Endothelial cell of umbilical vein (primary cell): ENCODE results near the gene POGK. TPM values are rescaled to one million over a fixed set of nuclear protein-coding genes. Genes with fewer than 3 reads are reported as not detected.

ENCODE experiments used
- BruUV-seq: library from RNA; stranded (reverse); fragments of 400-500 nt; replicated peaks from 2 replicates; lab custom pipeline; 2021; lab: Mats Ljungman, UMichigan
- CTCF ChIA-PET: fragments of 300-600, 350-600 bp; sonication (Branson Sonifier 250); formaldehyde crosslinking; loops from one replicate; lab custom pipeline; 2021; ENCODE audit warnings: antibody characterized with exemption, inconsistent platforms; lab: Charles Lee
- POLR2A ChIA-PET: fragments of 300-600, 350-600 bp; sonication (Branson Sonifier 250); formaldehyde crosslinking; loops from one replicate; lab custom pipeline; 2021; ENCODE audit warnings: antibody characterized with exemption, inconsistent platforms; lab: Charles Lee
- DNase-seq: peaks from one replicate; pipeline ENCODE4 v3.0.0-alpha.2; 2011; ENCODE audit warnings: low read depth, low spot score
- FAIRE-seq: peaks from 2 replicates; lab custom pipeline; 2011; peaks lifted over from hg19 to GRCh38; lab: Jason Lieb, UNC
- H2AFZ ChIP-seq: 2 replicates; pipeline ENCODE4 v1.6.0; 2012; ENCODE audit warnings: low read depth, low read length, control low read depth, inconsistent platforms
- H3K27ac ChIP-seq: 2 replicates; pipeline ENCODE4 v1.5.1; 2011; ENCODE audit warnings: low read depth, mild to moderate bottlenecking, control low read depth, low read length, moderate library complexity; ENCODE audit not compliant: insufficient read depth
- H3K27me3 ChIP-seq, 2 experiments: 2 replicates each; pipeline versions ENCODE4 v1.6.0 to v1.6.1; 2011; ENCODE audit warnings: low read length in 2 of 2, mixed read lengths in 1 of 2; ENCODE audit not compliant: control insufficient read depth in 2 of 2, insufficient read depth in 2 of 2
- H3K36me3 ChIP-seq, 2 experiments: 2 replicates in 1 of 2; 3 replicates in 1 of 2; pipeline ENCODE4 v1.5.1; 2011; ENCODE audit warnings: low read length in 2 of 2, mild to moderate bottlenecking in 1 of 2, moderate library complexity in 1 of 2; ENCODE audit not compliant: control insufficient read depth in 2 of 2, insufficient read depth in 2 of 2; ENCODE audit errors: extremely low read depth in 1 of 2
- H3K4me1 ChIP-seq: 3 replicates; pipeline ENCODE4 v1.5.1; 2011; ENCODE audit warnings: mild to moderate bottlenecking, low read length; ENCODE audit not compliant: control insufficient read depth, insufficient read depth; ENCODE audit errors: extremely low read depth
- H3K4me2 ChIP-seq: 2 replicates; pipeline ENCODE4 v1.6.1; 2011; ENCODE audit warnings: low read length, control low read depth, mixed read lengths; ENCODE audit not compliant: insufficient read depth
- H3K4me3 ChIP-seq, 3 experiments: fragments of 200-600 bp in 1 of 3; sonication (generic), shearing (Covaris generic) in 1 of 3; replicated peaks in 1 of 3; 2 replicates each; pipeline ENCODE4 v1.5.1; 2011 to 2016; ENCODE audit warnings: control low read depth in 3 of 3, low read length in 3 of 3, mild to moderate bottlenecking in 2 of 3, inconsistent platforms in 1 of 3, low read depth in 1 of 3, moderate library complexity in 1 of 3; ENCODE audit not compliant: insufficient read depth in 1 of 3
- H3K79me2 ChIP-seq: 2 replicates; pipeline ENCODE4 v1.6.0; 2012; ENCODE audit warnings: low read length, inconsistent platforms; ENCODE audit not compliant: control insufficient read depth, insufficient read depth
- H3K9ac ChIP-seq: replicated peaks from 2 replicates; pipeline ENCODE3; 2011; ENCODE audit warnings: low read length, control low read depth; ENCODE audit not compliant: insufficient read depth; ENCODE audit errors: extremely low read depth
- H3K9me1 ChIP-seq: replicated peaks from 3 replicates; pipeline ENCODE4 v1.6.0; 2011; ENCODE audit warnings: mild to moderate bottlenecking, low read length; ENCODE audit not compliant: control insufficient read depth, insufficient read depth; ENCODE audit errors: extremely low read depth
- H3K9me3 ChIP-seq: replicated peaks from 2 replicates; pipeline ENCODE4 v1.5.1; 2012; ENCODE audit warnings: low read length, inconsistent platforms; ENCODE audit not compliant: control insufficient read depth, insufficient read depth
- H4K20me1 ChIP-seq: replicated peaks from 2 replicates; pipeline ENCODE3; 2011; ENCODE audit warnings: mild to moderate bottlenecking, low read length; ENCODE audit not compliant: control insufficient read depth, insufficient read depth; ENCODE audit errors: extremely low read depth
- EZH2 ChIP-seq: IDR thresholded peaks from 2 replicates; pipeline ENCODE4 v1.6.1; 2012; ENCODE audit warnings: borderline replicate concordance, low read depth, mild to moderate bottlenecking, moderate library complexity, low read length, inconsistent platforms; ENCODE audit not compliant: severe bottlenecking
- FOS ChIP-seq: IDR thresholded peaks from 2 replicates; pipeline ENCODE4 v1.6.1; 2011; ENCODE audit warnings: mild to moderate bottlenecking, low read length, moderate library complexity, borderline replicate concordance; ENCODE audit not compliant: insufficient read depth
- GATA2 ChIP-seq: IDR thresholded peaks from 2 replicates; pipeline ENCODE4 v1.7.0; 2011; ENCODE audit warnings: low read depth, mild to moderate bottlenecking, moderate library complexity, mixed read lengths, low read length; ENCODE audit not compliant: insufficient read length, insufficient read depth
- JUN ChIP-seq: IDR thresholded peaks from 2 replicates; pipeline ENCODE4 v1.6.1; 2011; ENCODE audit warnings: borderline replicate concordance, low read depth; ENCODE audit not compliant: insufficient read length, insufficient read depth
- MYC ChIP-seq: IDR thresholded peaks from one replicate; pipeline ENCODE4 v1.6.1; 2011; ENCODE audit warnings: mild to moderate bottlenecking, low read depth, low read length
- POLR2A ChIP-seq: IDR thresholded peaks from 2 replicates; pipeline ENCODE4 v1.6.1; 2012; ENCODE audit warnings: low read depth, mild to moderate bottlenecking, control low read depth, low read length
- POLR2AphosphoS5 ChIP-seq: IDR thresholded peaks from 2 replicates; pipeline ENCODE4 v1.6.1; 2012; ENCODE audit warnings: low read depth, mild to moderate bottlenecking, control low read depth, low read length, moderate library complexity; ENCODE audit not compliant: insufficient read depth
- dilution Hi-C: fragments of 300-500 bp; cut with MboI; formaldehyde crosslinking; loops from one replicate; pipeline ENCODE4 v1.15.0; 2019; ENCODE audit warnings: low sequenced_read_pairs; ENCODE audit not compliant: extremely low pct_ligation_motif_present
- intact Hi-C: fragments of 100-400 bp; cut with micrococcal nuclease; formaldehyde crosslinking; loops from one replicate; pipeline ENCODE4 v1.10.0; 2022
- polyA plus RNA-seq, 4 experiments: library from polyadenylated mRNA; depleted of rRNA in 3 of 4; stranded (reverse) in 3 of 4; unstranded in 1 of 4; fragments of >200 nt; gene quantifications; 2 replicates each; pipeline versions ENCODE4 v1.2.1 to v1.2.3, GENCODE V29; 2011 to 2012; ENCODE audit warnings: missing spikeins in 1 of 4
- total RNA-seq: library from RNA; stranded (reverse); gene quantifications from 2 replicates; pipeline ENCODE4 v1.2.3, GENCODE V29; 2021
- TF ChIP-seq, protein P1 (sequence below), 2 donors: IDR thresholded peaks; 1 replicate in 1 of 2; 2 replicates in 1 of 2; pipeline ENCODE4 v1.5.1; 2011; ENCODE audit warnings: low read length in 2 of 2, mild to moderate bottlenecking in 2 of 2, moderate library complexity in 2 of 2, control low read depth in 1 of 2, inconsistent platforms in 1 of 2, low read depth in 1 of 2; ENCODE audit not compliant: insufficient read depth in 1 of 2; ENCODE audit errors: extremely low read depth in 1 of 2
- TF ChIP-seq, protein P2 (sequence below): IDR thresholded peaks from 2 replicates; pipeline ENCODE4 v1.6.1; 2011; ENCODE audit not compliant: insufficient read depth, insufficient read length

POGK gene
- total and polyA plus RNA-seq, 2 donors (not counting 3 experiments of a cell fraction or from before 2014, with no cell fraction given): 12.5 to 31.8 TPM

DNA sequence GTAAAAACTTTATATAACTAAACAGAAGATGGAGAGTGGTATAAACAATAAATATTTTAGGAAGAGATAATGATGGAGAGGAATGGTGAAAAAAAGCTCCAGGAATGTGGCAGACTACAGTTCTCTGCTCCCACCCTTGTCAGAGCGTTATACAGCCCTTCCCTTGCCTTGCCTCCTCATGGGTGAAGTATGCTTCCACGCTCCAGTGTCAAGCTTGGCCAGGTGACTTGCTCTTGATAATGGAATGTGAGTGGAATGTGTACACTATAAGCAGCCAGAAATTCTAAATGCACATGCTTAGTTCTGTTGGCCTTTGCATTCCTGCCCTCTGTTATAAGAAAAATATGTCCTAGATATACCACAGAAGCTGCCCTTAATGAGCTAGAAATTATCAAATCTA is 24.7 kb upstream of the POGK start:
- ChIA-PET CTCF (interaction anchor here (0.7 kb wide), 1 partner anchor 901 kb away, joined by 3 read pairs; no protein-coding TSS in a partner anchor), POLR2A (no interaction called here)
- H3K4me3 ChIP-seq: no peak overlapping the region
- dilution Hi-C loops: no loop called here
- TF ChIP-seq MYC (no peak), JUN (no peak), FOS (no peak), EZH2 (no peak), POLR2A (no peak), GATA2 (no peak), POLR2AphosphoS5 (no peak)
- TF ChIP-seq, protein P1, sequence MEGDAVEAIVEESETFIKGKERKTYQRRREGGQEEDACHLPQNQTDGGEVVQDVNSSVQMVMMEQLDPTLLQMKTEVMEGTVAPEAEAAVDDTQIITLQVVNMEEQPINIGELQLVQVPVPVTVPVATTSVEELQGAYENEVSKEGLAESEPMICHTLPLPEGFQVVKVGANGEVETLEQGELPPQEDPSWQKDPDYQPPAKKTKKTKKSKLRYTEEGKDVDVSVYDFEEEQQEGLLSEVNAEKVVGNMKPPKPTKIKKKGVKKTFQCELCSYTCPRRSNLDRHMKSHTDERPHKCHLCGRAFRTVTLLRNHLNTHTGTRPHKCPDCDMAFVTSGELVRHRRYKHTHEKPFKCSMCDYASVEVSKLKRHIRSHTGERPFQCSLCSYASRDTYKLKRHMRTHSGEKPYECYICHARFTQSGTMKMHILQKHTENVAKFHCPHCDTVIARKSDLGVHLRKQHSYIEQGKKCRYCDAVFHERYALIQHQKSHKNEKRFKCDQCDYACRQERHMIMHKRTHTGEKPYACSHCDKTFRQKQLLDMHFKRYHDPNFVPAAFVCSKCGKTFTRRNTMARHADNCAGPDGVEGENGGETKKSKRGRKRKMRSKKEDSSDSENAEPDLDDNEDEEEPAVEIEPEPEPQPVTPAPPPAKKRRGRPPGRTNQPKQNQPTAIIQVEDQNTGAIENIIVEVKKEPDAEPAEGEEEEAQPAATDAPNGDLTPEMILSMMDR (IDR thresholded peaks at IDR 0.05; ENCODE audit: extremely low read depth in 1 of 2, insufficient read depth in 1 of 2, low read depth in 1 of 2, low read length in 2 of 2): no peak
- TF ChIP-seq, protein P2, sequence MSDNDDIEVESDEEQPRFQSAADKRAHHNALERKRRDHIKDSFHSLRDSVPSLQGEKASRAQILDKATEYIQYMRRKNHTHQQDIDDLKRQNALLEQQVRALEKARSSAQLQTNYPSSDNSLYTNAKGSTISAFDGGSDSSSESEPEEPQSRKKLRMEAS: no peak
- H3K36me3 ChIP-seq: no peaks in the 10 kb centered on the region
- H3K4me1 ChIP-seq: no peaks in the 10 kb centered on the region
- no peak overlapping the region for H3K27ac ChIP-seq
- no TSS peak for BruUV-seq
- no peaks in the 10 kb centered on the region for H3K9me1 ChIP-seq
- H2AFZ ChIP-seq: no peak overlapping the region
- DNase-seq (no peak), FAIRE-seq (no peak)
- intact Hi-C loops: no loop called here
- H3K9me3 ChIP-seq: no peaks in the 10 kb centered on the region
- no peaks in the 10 kb centered on the region for H3K27me3 ChIP-seq
- no peaks in the 10 kb centered on the region for H3K79me2 ChIP-seq
- H3K9ac ChIP-seq: no peak overlapping the region
- no peaks in the 10 kb centered on the region for H4K20me1 ChIP-seq
- H3K4me2 ChIP-seq: no peak overlapping the region
